NCI-H2029 treated with DMSO at 0.1 percent for 48 hours (cell line): ENCODE measurements around the gene LRRC51.
"Not testable (repeated sequence)": the region's sequence is repeated elsewhere in the genome, so short reads cannot be mapped to it uniquely, and the experiment has no call there.

Experiments used
- DNase-seq: peaks from one replicate; lab custom pipeline; 2025; lab: John Stamatoyannopoulos, UW

The LRRC51 gene

DNA sequence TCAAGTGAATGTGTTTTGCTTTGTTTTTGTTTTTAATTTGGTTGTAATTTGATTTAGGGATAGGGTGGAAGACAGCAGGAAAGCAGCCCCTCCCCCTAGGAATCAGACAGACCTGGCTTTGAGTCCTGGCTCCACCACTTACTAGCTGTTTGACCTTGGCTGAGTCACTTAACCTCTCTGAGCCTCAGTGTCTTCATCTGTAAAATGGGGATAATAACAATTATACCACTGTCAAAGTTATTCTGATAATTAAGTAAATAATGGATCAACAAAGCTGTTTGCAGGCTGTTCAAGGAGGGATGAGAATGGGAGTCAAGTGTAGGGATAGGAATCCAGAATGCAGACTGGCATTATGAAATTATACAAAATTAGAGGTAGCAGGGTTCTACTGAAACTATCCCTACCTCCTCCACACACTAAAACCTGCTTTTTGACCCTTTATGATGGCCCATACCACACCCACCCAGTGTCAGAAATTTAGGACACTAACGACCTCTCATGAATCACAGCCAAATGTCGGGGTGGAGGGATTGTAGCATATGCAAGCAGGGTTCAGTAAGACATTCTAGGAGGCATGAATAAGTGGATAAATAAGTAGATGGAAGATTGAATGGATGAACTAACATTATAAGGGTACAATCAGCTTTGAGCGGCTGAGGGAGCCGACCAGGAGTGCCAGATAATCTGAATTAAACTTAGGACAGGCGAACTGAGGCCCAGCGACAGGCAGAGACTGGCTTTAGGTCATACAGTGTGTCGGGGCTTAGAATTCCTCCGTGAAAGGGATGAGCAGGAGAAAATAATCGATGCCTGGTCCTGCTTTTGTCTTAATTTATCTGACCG, 30.9 kb downstream of the LRRC51 start:
- DNase-seq = no peak

DNA sequence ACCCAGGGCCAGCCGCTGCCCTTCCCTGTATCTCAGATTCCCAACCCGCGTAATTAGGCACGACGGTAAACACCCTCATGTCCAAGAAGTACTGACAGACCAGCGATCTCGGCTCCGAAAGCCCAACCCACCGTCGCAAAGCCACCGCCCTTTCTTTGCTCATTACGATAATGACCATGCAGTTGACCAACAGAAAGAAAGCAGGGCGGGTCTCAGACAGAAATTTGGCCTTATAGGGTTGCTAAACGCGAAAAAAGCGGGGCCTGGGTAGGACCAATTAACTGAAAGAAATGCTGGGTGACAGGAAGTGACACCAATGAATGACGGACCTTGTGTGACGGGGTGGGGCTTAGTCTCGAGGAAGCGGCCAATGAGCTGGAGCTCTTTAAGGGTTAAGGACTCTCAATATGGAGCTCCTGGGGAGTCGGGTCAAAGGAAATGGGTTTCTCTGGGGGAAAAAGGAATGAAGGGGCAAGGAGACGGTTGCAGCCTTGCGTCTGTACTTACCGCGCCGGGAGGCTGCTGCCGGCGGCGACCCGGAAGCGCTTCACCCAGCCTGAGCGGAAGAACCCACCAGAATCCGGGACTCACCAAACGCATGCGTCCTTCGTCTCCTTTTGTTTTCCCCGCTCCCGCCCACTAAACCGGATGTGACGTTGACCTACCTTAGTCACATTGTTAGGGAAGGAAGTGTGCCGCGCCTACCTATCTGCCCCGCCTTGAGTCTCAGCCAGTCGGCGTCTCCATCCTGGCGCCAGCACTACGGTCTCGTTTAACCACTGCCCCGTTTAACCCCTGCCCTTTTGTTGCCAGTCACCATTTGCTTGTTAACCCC, 31.7 kb downstream of the LRRC51 start, which contains the start of gene ANAPC15:
Gene ANAPC15, minus strand, starts transcription at position 553 of the 835 bp plus-strand sequence. CDS start 1,419 bp downstream, outside the sequence.
- DNase-seq = peak; percentile 99

DNA sequence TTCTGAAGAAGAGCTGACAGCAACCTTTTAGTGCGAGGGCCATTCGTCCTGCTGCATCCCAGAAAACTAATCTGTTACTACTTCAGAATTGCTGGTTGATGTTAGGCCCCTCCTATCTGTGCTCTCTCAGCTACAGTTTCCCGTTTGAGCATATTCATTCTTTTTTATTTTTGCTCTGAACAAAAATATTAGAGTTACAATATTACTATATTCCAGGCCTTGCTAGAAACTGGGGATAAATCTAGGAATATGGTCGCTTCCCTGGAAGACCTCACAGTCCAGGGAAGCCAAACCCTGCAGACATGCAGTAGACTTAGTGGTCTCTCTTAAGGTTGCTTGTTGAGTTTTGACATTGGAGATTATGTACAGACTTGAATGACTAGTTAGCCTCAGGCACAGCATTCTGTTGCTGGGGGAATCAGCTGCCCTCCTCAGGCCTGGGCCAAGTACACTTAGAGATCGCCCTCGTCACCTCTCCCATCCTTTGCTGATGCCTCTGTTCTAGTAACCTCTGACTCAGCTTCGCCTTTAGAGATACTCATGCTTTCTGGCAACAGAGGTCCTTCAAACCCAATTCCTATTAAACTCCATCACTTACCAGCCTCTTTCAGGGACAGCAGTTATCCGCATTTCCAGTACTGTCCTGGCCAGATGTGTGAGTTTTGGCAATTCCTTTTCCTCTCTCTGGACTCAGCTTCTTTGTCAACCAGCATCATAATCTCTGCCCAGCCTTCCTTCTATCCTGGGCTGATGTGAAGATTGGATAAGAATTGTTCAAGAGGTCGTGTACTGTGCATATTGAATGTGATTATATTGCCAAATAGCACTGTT, 32.5 kb downstream of the LRRC51 start:
- no peak for DNase-seq

GRCh38 chr11:72114570-72114969, 33.9 kb downstream of the LRRC51 start:
- DNase-seq = no peak

- DNase-seq = no peak
These were observed 35.5 kb downstream of the LRRC51 start for GRCh38 chr11:72116019-72116755.

- no peak for DNase-seq
These were observed 38.5 kb downstream of the LRRC51 start for GRCh38 chr11:72119198-72119597.

DNA sequence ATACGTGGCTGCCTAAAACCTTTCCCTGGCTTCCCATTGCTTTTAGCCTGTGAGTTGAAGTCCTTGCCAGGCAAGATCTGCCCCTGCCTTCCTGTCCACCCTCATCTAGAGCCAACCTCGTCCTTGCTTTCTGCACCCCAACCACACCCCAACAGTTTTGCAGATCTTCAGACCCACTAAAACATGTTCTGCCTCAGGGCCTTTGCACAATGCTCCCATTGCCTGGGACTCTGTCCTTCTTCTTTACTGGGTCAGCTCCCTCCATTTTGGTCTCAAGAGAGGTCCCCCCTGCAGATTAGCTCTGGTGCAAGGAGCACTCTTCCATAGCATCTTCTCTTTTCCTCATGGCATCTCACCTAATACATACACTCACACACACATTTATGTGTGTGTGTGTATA, 40.3 kb downstream of the LRRC51 start:
- DNase-seq = no peak

DNA sequence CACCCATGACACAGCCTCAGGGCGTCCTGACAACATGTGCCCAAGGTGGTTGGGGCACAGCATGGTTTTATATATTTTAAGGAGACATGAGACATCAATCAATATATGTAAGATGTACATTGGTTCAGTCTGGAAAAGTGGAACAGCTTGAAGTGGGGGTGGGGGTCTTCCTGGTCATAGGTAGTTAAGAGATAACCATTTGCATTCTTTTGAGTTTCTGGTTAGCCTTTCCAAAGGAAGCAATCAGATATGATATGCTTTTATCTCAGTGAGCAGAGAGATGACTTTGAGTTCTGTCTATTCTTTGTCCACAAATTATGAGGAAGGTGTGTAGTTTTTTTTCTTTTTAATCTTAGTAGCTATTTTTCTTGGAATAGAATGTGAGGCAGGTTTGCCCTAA, 42.0 kb downstream of the LRRC51 start:
- no peak for DNase-seq

- DNase-seq = no peak
These were observed 42.5 kb downstream of the LRRC51 start for GRCh38 chr11:72123117-72123653.

DNA sequence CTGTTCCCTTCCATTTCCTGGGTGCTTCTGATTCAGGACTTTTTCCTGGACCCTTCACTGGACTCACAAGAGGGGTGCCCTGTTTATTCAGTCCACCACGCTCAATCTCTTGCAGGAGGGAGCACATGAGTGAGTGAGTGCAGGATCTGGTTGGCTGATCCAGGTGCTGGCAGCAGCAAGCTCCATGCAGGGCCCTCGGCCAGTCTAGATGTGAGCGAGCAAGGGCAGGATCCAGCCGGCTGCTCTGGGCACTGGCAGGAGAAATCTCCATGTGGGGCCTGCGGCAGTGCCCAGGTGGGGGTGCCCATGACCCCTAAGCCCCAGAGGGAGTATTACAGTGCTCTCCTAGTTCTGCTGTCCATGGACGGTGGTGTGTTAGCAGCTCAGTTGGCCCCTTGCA, 43.4 kb downstream of the LRRC51 start:
- DNase-seq = no peak

- DNase-seq = no peak
These were observed 45.3 kb downstream of the LRRC51 start for GRCh38 chr11:72125956-72126355.

- DNase-seq = no peak
These were observed 47.3 kb downstream of the LRRC51 start for GRCh38 chr11:72127923-72128322.

- no peak for DNase-seq
These were observed 48.7 kb downstream of the LRRC51 start for GRCh38 chr11:72129381-72129780.

DNA sequence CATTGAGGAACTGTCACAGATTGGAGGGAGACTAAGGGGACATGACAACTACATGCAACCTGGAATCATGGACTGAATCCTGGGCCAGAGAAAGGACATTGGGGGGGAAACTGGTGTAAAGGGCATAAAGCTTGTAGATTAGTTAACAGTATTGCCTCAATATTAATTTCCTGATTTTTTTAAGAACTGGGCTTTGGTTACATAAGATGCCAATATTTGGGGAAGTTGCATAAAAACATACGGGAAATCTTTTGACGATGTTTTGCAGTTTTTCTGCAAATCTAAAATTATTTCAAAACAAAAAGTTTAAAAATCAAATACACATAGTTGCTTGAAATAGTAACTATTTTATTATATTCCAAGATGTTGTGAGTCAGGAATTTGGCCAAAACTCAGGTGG, 52.0 kb downstream of the LRRC51 start:
- no peak for DNase-seq

- DNase-seq = not testable (repeated sequence)
These were observed 54.8 kb downstream of the LRRC51 start, which contains the start of gene FOLR3 for GRCh38 chr11:72135473-72135872. FOLR3 (plus strand) TSS chr11:72135725; CDS start chr11:72135953, 228 bp downstream.

DNA sequence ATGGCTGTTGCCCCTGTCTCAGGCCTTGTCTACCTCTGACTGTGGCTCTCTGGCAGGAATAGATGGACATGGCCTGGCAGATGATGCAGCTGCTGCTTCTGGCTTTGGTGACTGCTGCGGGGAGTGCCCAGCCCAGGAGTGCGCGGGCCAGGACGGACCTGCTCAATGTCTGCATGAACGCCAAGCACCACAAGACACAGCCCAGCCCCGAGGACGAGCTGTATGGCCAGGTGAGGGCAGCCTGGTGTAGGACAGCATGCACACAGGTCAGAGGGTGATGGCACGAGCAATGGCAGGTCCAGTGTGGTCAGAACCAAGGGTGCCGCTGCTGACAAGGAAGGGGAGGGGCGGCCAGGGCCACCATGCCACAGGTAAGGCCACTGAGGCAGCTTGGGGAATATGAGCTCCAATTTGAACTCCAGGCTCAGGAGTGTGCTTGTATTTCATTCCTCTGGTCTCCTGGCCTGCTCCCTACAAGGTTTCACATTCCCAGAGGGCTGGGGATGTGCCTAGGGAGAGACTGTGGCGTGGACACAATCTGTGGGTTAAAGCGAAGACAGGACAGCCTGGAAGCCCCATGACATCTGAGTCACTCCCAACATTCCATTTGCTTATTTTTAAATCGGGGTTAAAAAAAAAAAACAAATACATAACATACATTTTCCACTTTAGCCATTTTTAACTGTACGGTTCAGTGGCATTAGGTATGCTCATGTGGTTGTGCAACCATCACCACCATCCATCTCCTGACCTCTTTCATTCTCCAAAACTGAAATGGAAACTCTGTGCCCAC, 55.4 kb downstream of the LRRC51 start:
- DNase-seq = no peak

DNA sequence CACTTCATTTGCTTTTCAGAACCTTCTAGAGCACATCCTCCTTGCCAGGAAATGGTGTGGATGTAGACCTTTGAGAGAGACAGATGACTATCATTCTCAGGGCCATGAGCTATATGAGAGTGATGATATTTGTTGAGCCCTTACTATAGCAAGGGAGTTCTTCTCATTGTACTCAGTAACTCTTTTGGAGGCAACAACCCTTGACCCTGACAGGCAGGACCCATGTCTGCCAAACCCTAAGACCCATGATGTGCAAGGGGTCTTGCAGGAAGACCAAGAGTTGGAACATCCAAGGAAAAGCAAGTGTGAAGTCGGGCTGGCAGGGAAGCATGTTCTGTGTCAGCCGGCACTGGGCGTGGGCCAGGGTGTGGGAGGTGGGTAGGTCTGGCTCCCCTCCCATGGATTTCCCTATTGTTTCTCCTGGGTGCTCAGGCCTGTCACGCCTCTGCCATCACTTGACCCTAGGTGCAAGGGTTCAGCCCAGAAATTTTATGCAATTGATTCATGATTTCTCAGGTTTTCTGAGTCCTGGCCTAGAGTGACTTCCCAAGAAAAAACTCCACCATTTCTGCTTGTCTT, 56.1 kb downstream of the LRRC51 start:
- DNase-seq = no peak

DNA sequence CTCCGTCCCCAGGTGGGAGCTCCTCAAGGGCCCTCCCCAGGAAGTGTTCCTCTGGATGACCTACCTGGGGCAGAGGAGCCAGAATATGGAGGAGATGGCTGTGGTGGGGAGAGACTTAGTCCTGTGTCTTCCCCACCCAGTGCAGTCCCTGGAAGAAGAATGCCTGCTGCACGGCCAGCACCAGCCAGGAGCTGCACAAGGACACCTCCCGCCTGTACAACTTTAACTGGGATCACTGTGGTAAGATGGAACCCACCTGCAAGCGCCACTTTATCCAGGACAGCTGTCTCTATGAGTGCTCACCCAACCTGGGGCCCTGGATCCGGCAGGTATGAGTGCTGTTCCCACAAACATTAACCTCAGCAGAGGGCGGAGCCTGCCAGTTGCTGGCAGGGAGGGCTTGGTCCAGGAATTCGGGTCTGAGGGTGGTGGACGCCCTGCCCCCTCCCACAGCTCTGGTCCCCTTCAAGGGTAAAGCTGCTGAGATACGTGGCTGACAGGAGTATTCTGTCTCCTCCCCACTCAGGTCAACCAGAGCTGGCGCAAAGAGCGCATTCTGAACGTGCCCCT, 58.3 kb downstream of the LRRC51 start:
- no peak for DNase-seq

GRCh38 chr11:72139500-72139899, 58.9 kb downstream of the LRRC51 start:
- DNase-seq = no peak
